Astrocyte of the cerebellum (primary cell): ENCODE data around the gene COLGALT1.
"Not testable (repeated sequence)": the region's sequence is repeated elsewhere in the genome, so short reads cannot be mapped to it uniquely, and the experiment has no call there.

Experiments
- DNase-seq: peaks from one replicate; pipeline ENCODE4 v3.0.0-alpha.2; 2011; ENCODE audit warnings: low read depth
- H3K4me3 ChIP-seq: 2 replicates; pipeline ENCODE4 v1.5.1; 2011; ENCODE audit warnings: mild to moderate bottlenecking, low read depth, low read length, moderate library complexity
- in situ Hi-C: cut with HindIII; loops from 2 replicates; pipeline ENCODE4 v1.10.0; 2017; ENCODE audit warnings: low sequenced_read_pairs
- TF ChIP-seq, protein P1 (sequence below): IDR thresholded peaks from 2 replicates; pipeline ENCODE4 v1.5.1; 2012; ENCODE audit warnings: low read length, low read depth, moderate library complexity, mild to moderate bottlenecking; ENCODE audit errors: missing control alignments

Gene COLGALT1

DNA sequence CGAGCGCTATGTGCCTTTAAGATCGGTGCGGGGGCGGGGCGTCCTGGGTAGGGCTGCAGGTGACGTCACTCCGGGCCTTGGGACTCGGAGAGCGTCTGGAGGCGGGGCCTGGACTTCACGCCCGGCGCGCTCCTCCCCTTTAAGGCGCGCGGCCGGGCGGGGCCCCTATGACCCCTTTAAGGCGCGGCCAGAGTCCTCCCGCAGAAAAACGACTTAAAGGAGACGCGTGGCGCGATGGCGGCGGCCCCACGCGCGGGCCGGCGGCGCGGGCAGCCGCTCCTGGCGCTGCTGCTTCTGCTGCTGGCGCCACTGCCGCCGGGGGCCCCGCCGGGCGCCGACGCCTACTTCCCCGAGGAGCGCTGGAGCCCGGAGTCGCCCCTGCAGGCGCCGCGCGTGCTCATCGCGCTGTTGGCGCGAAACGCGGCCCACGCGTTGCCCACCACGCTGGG, at the start of gene COLGALT1:
Gene COLGALT1 (plus strand): TSS at position 170 of the 449 bp plus-strand sequence. CDS start 65 bp downstream, at position 235.
- in situ Hi-C loops = no loop called here
- peak; percentile 89 for DNase-seq
- peak within 1 kb of the TSS; percentile 84 for H3K4me3 ChIP-seq
- TF ChIP-seq, protein P1, sequence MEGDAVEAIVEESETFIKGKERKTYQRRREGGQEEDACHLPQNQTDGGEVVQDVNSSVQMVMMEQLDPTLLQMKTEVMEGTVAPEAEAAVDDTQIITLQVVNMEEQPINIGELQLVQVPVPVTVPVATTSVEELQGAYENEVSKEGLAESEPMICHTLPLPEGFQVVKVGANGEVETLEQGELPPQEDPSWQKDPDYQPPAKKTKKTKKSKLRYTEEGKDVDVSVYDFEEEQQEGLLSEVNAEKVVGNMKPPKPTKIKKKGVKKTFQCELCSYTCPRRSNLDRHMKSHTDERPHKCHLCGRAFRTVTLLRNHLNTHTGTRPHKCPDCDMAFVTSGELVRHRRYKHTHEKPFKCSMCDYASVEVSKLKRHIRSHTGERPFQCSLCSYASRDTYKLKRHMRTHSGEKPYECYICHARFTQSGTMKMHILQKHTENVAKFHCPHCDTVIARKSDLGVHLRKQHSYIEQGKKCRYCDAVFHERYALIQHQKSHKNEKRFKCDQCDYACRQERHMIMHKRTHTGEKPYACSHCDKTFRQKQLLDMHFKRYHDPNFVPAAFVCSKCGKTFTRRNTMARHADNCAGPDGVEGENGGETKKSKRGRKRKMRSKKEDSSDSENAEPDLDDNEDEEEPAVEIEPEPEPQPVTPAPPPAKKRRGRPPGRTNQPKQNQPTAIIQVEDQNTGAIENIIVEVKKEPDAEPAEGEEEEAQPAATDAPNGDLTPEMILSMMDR = no peak

DNA sequence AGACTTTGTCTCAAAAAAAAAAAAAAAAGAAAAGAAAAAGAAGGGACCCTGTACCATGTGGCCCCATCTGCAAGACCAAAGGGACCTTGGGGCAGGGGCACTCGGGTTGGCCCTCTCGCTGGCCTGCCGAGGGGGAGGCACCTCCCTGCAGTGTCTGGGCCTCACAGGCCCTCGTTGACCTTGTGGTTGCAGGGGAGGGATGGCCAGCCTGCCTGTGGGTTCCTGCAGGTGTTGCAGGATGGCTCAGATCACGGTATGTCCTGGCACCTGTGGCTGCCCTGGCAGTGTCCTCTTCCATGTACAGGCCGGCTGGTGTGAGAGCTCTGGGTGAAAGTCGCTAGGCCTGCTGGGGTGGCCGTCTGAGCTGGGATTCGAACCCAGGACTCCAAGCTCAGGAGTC, 48.7 kb upstream of the COLGALT1 start:
- in situ Hi-C loops = no loop called here
- TF ChIP-seq, protein P1 = no peak
- H3K4me3 ChIP-seq = no peak overlapping the region
- DNase-seq = no peak

DNA sequence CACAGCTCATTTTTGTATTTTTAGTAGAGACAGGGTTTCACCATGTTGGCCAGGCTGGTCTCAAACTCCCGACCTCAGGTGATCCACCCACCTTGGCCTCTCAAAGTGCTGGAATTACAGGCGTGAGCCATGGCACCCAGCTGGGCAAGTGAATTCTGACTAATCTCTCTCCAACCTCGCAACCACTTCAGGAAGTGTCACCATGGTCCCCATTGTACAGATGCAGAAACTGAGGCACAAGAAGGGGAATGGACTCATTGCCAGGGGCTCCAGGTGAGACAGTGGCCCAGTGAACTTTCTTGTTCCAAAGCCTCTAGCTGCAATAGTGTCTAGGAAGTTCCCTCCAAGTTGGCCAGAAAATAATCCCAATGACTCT, 46.9 kb upstream of the COLGALT1 start:
- in situ Hi-C loops, H3K4me3 ChIP-seq, DNase-seq: not testable (repeated sequence)

DNA sequence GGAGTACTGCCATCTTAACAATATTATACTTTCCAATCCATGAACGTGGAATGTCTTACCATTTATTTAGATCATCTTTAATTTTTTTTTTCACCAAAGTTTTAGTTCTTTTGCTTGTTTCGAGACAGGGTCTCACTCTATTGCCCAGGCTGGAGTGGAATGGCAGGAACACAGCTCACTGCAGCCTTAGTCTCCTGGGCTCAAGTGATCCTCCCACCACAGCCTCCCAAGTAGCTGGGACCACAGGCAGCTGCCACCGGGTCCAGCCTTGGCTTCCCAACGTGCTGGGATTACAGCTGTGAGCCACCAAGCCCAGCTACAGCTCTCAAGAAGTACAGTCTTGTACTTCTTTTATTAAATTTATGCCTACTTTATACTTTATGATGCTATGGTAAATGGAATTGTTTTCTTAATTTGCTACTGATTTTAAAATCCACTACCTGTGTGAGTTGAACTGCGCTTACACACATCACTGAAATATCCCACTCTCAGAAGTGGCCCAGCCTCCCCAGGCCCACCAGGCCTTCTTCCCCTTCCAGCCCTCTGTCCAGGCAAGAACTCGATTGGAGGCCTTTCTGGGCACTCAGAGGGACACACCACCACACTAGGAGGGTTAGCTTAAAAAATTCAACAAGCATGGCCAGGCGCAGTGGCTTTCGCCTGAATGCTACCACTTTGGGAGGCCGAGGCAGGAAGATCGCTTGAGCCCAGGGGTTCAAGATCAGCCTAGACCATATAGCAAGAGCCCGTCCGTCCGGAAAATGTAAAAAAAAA, 45.0 kb upstream of the COLGALT1 start:
- TF ChIP-seq, protein P1 = no peak
- H3K4me3 ChIP-seq = peak overlapping the region; percentile 79
- no peak for DNase-seq
- in situ Hi-C loops = no loop called here

DNA sequence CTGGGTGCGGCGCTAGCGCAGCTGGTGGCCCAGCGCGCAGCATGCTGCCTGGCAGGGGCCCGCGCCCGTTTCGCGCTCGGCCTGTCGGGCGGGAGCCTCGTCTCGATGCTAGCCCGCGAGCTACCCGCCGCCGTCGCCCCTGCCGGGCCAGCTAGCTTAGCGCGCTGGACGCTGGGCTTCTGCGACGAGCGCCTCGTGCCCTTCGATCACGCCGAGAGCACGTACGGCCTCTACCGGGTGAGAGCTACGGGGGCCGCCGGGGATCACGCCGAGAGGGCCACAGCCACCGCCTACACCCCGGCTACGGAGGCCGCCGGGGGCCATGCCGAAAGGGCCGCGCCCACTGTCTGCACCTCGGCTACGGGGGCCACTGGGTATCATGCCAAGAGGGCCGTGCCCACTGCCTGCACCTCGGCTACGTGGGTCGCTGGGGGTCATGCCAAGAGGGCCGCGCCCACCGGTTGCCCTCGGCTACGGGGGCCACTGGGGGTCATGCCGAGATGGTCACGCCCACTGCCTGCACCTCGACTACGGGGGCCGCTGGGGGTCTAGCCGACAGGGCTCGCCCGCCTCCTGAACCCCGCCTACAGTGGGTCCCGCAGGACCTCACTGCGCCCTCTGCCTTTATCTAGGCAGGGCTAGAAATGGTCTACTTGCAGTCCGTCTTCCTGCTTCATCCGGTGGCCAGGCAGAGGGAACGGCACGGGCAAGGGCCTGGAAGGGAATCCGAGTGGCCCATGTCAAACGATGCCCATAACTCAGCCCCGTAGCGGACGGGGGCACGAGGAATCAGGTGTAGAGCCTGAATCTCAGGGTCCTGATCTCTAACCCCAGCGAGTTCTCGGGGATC, 43.5 kb upstream of the COLGALT1 start:
- H3K4me3 ChIP-seq = peak overlapping the region; percentile 79
- peak; percentile 24 for DNase-seq
- TF ChIP-seq, protein P1 = peak; percentile 6
- in situ Hi-C loops = no loop called here

DNA sequence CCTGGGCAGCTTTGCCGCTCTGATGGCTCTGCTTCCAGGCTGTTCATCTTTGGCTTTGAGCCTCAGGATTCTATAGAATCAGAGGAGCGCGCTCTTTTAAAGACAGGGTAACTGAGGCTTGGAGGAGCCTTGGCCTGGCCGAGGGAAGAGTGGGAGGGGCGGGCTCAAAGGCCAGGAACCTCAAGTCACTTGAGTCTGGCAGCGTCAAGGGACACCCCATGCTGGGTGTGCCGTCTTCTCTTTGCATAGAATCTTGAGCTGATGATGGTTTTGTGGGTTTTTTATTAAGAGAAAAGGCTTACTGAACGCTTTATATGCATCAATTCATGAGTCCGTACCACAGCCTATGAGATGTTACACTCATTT, 42.9 kb upstream of the COLGALT1 start:
- in situ Hi-C loops = no loop called here
- TF ChIP-seq, protein P1 = no peak
- no peak for DNase-seq

More for the DNA sequence above, 42.9 kb upstream of the COLGALT1 start:
- peak overlapping the region; percentile 79 for H3K4me3 ChIP-seq
